ENCODE data around the gene FAM199X.

- TF ChIP-seq CTCF (IDR thresholded peaks at IDR 0.05; ENCODE audit: insufficient read depth, low read length) (no peak), GABPA (IDR thresholded peaks at IDR 0.05; ENCODE audit: low read depth) (no peak)
Measured at GRCh38 chrX:104151037-104151436, 15.2 kb upstream of the FAM199X start.
